Measurements from ENCODE around the gene HEXIM1.
A peak's percentile ranks its signal among the peaks of the same experiment; 100 is the strongest.

HEXIM1 gene

GRCh38 chr17:45175759-45176115 lies 27.5 kb downstream of the HEXIM1 start:
- no peak for DNase-seq

- DNase-seq = no peak
Measured at GRCh38 chr17:45177563-45177962, 29.3 kb downstream of the HEXIM1 start.

GRCh38 chr17:45184144-45184543 lies 35.9 kb downstream of the HEXIM1 start:
- no peak for DNase-seq

- DNase-seq = no peak
Measured at GRCh38 chr17:45186801-45187354, 38.6 kb downstream of the HEXIM1 start.

- no peak for DNase-seq
Measured at GRCh38 chr17:45189009-45189408, 40.7 kb downstream of the HEXIM1 start.

GRCh38 chr17:45190503-45191255 lies 42.4 kb downstream of the HEXIM1 start:
- DNase-seq = no peak

GRCh38 chr17:45195424-45195823 lies 47.1 kb downstream of the HEXIM1 start:
- no peak for DNase-seq

- DNase-seq = no peak
Measured at GRCh38 chr17:45197108-45197507, 48.8 kb downstream of the HEXIM1 start.

GRCh38 chr17:45197555-45198334 lies 49.5 kb downstream of the HEXIM1 start:
- peak; percentile 92 for DNase-seq

- no peak for DNase-seq
Measured at GRCh38 chr17:45200701-45201100, 52.4 kb downstream of the HEXIM1 start.

GRCh38 chr17:45201457-45201856 lies 53.2 kb downstream of the HEXIM1 start:
- DNase-seq = no peak

All from CD4-positive, alpha-beta T cell treated with Interleukin-17A for 4 hours (primary cell).